Cardiac muscle cell (in vitro differentiated cells and primary cell): Measurements from ENCODE around the gene RAB18. TPM values are rescaled to one million over a fixed set of nuclear protein-coding genes. Genes with fewer than 3 reads are reported as not detected.

Source experiments
- DNase-seq, 2 donors: peaks; one replicate each; pipeline versions ENCODE4 v3.0.0 to v3.0.0-alpha.2; 2010 to 2017; ENCODE audit warnings: low read depth in 1 of 2, low spot score in 1 of 2
- H3K27ac ChIP-seq: fragments of 200-600 bp; sonication (generic); 2 replicates; pipeline ENCODE4 v1.5.1; 2016
- H3K27me3 ChIP-seq: fragments of 200-600 bp; sonication (generic); 2 replicates; pipeline ENCODE4 v1.6.0; 2016; ENCODE audit warnings: control low read depth
- H3K36me3 ChIP-seq: fragments of 200-600 bp; sonication (generic); 2 replicates; pipeline ENCODE4 v1.5.1; 2016; ENCODE audit warnings: control low read depth
- H3K4me1 ChIP-seq: fragments of 200-600 bp; sonication (generic); 2 replicates; pipeline ENCODE4 v1.8.1; 2017; ENCODE audit warnings: low read depth, mild to moderate bottlenecking, mixed run types
- H3K4me3 ChIP-seq: fragments of 200-600 bp; sonication (generic); 2 replicates; pipeline ENCODE4 v1.5.1; 2016; ENCODE audit warnings: mild to moderate bottlenecking
- H3K9me3 ChIP-seq: fragments of 200-600 bp; sonication (generic); 2 replicates; pipeline ENCODE4 v1.5.1; 2017; ENCODE audit warnings: low read depth, mild to moderate bottlenecking, control low read depth
- CTCF ChIP-seq: IDR thresholded peaks from 2 replicates; pipeline ENCODE4 v1.5.1; 2012; ENCODE audit warnings: low read depth, mild to moderate bottlenecking, low read length
- polyA plus RNA-seq: library from polyadenylated mRNA; unstranded; fragments of >200 nt; fragmentation: Nextera tagmentation; extraction: Ambion mirVana; gene quantifications from 2 replicates; pipeline ENCODE4 v1.2.1, GENCODE V29; 2016
- total RNA-seq: library from RNA; depleted of rRNA; stranded (reverse); fragments of >200 nt; gene quantifications from 2 replicates; pipeline ENCODE4 v1.2.3, GENCODE V29; 2016

Gene RAB18
- total and polyA plus RNA-seq, 2 experiments from 2014 or later: 36.5 to 116 TPM

DNA sequence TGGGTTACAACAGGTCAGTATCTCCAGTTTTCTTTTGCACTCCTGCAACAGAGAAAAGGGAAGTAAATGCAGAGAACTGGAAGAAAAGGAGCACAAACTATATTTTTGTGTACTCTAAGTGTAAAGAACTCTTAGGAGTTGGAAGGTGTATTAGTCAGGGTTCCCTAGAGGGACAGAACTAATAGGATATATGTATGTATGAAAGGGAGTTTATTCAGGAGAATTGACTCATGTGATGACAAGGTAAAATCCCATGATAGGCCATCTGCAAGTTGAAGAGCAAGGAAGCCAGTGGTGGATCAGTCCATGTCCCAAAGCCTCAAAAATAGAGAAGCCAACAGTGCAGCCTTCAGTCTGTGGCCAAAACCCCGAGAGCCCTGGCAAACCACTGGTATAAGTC is 22.6 kb upstream of the RAB18 start:
- TF ChIP-seq CTCF: no peak
- no peaks in the 10 kb centered on the region for H3K9me3 ChIP-seq
- no peaks in the 10 kb centered on the region for H3K4me1 ChIP-seq
- no peak for DNase-seq
- no peaks in the 10 kb centered on the region for H3K27me3 ChIP-seq
- H3K36me3 ChIP-seq: no peaks in the 10 kb centered on the region
- no peak overlapping the region for H3K4me3 ChIP-seq
- H3K27ac ChIP-seq: no peak overlapping the region

DNA sequence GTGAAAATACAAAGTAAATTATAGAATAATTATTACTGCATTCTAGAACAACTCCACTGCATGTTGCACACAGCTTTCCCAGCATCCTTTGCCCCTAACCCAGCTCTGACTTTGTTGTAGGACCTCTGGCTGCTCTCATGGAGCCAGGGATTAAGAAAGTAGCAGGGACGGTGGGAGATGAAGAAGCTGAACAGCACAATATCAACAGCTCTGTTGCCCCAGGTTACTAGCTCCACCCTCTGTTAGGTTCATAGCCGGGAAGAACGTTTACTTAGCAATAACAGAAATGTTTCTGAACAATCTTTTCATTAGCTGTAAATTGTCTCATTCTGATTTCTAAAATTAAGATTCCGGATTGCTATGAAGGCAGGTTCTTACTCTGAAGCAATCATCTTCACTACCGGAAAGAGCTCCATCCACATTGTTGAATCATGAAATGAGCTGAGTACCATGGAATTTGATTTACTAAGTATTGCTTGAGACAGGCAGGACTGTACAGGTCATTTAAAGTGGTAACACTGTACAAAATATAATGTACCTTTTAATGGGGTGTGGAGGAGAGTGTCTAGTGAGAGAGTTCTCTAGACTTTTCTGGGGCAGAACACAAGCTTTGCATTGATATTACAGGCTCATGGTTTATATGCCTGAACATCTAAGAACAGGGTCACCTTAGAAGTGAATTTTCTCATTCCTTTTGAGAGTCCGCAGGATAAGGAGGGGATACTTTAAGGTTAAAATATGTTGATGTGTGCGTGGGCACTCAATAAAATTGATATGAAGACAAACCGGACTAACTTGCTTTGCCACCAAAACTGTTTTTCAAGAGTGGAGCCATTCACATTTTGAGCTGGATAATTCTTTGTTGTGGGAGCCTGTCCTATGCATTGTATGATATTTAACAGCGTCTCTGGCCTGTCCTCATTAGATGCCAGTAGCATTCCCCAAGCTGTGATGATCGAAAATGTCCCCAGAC is 20.8 kb upstream of the RAB18 start:
- Histone ChIP-seq H3K27me3 (no peaks in the 10 kb centered on the region), H3K4me3 (no peak overlapping the region), H3K4me1 (no peaks in the 10 kb centered on the region), H3K27ac (no peak overlapping the region), H3K36me3 (no peaks in the 10 kb centered on the region), H3K9me3 (no peaks in the 10 kb centered on the region)
- no peak for TF ChIP-seq CTCF
- no peak for DNase-seq

DNA sequence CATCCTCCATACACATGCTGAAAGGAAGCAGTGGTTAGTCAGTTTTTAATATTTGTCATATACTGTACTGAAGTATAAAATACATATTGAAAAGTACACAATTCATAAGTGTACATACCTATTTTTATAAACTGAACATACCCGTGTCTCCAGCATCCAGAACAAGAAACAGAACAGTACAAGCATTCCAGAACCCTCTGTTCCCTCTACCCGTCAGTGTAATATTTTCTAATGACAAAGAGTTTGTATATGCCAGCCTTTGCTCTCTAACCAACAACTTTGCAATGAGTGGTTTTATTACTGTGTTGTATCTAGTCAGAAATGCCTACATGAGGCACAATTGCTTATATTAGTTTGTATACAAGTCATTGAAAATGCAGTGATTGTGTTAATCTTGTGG is 18.7 kb upstream of the RAB18 start:
- Histone ChIP-seq H3K4me3 (no peak overlapping the region), H3K27ac (no peak overlapping the region), H3K36me3 (no peaks in the 10 kb centered on the region), H3K9me3 (no peaks in the 10 kb centered on the region), H3K4me1 (no peaks in the 10 kb centered on the region), H3K27me3 (no peaks in the 10 kb centered on the region)
- no peak for DNase-seq
- no peak for TF ChIP-seq CTCF

DNA sequence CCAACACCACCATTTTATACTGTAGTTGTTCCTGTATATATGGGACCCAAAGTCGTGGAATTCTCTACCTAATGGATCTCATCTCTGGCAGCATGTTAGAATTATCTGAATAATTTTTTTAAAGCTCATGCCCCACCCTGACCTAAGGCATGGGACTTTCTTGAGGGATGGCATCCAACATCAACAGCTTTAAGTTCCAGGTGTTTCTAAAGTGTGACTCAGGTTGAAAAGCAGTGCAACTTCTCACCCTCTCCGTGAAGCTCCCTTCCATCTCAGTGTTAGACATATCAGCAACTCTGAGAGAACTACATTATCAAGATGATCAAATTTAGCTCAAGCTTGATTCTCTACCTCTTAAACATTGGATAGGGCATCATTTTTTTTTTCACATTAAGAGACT is 18.1 kb upstream of the RAB18 start:
- H3K4me1 ChIP-seq: no peaks in the 10 kb centered on the region
- no peak overlapping the region for H3K4me3 ChIP-seq
- no peaks in the 10 kb centered on the region for H3K36me3 ChIP-seq
- H3K9me3 ChIP-seq: no peaks in the 10 kb centered on the region
- no peaks in the 10 kb centered on the region for H3K27me3 ChIP-seq
- H3K27ac ChIP-seq: no peak overlapping the region
- TF ChIP-seq CTCF: no peak
- DNase-seq: no peak

- no peaks in the 10 kb centered on the region for H3K27me3 ChIP-seq
- DNase-seq: no peak
- no peak overlapping the region for H3K4me3 ChIP-seq
- no peak for TF ChIP-seq CTCF
- no peaks in the 10 kb centered on the region for H3K4me1 ChIP-seq
- H3K36me3 ChIP-seq: no peaks in the 10 kb centered on the region
- no peaks in the 10 kb centered on the region for H3K9me3 ChIP-seq
- no peak overlapping the region for H3K27ac ChIP-seq
Observed at GRCh38 chr10:27490807-27491206, 13.3 kb upstream of the RAB18 start.
